CD4-positive, alpha-beta T cell treated with Interleukin-1 beta for 1 hour (primary cell): Measurements from ENCODE around the gene CREBBP.

ENCODE experiments used
- DNase-seq, 2 donors: peaks; one replicate each; pipeline ENCODE4 v3.0.0-alpha.2; 2020 to 2022

The CREBBP gene

GRCh38 chr16:3792472-3793012 lies 88.0 kb downstream of the CREBBP start:
- DNase-seq, result no peak

- no peak for DNase-seq
Observed at GRCh38 chr16:3791701-3792100, 88.8 kb downstream of the CREBBP start.

DNA sequence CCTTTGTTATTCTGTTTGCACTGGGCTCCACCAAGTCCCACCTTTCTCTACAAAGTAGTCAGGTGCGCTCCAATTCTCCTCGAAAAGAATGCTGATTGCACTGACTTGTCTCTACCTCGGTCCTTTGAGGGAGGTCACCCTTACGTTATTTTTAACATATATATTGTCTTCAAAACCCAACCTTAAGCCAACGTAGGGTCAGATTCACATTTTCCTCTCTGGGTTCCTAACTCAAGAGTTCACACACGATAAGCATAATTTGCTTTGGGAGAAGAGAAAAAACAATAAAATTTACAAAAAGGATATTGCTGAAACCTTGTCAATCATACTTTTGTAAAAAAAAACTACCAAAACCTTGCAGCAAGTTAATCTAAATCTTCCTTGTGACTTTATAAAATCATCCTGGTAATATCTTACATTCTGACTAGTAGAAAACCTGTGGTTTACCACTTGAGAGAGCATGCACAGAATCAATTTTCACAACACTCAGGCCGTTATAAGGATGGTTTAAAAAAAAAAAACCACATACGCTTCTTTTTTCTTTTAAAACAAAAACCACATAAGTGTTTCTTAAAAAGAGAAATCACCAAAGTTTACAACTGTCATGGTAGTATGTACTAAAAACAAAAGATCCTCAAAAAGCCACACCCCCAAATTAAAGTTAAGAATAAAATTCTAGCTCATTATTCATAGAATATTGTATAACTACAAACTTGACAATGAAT lies 91.0 kb downstream of the CREBBP start:
- DNase-seq, result peak in 1 of 2 donors; percentile 45

- no peak for DNase-seq
Observed at GRCh38 chr16:3788711-3789374, 91.7 kb downstream of the CREBBP start.

DNA sequence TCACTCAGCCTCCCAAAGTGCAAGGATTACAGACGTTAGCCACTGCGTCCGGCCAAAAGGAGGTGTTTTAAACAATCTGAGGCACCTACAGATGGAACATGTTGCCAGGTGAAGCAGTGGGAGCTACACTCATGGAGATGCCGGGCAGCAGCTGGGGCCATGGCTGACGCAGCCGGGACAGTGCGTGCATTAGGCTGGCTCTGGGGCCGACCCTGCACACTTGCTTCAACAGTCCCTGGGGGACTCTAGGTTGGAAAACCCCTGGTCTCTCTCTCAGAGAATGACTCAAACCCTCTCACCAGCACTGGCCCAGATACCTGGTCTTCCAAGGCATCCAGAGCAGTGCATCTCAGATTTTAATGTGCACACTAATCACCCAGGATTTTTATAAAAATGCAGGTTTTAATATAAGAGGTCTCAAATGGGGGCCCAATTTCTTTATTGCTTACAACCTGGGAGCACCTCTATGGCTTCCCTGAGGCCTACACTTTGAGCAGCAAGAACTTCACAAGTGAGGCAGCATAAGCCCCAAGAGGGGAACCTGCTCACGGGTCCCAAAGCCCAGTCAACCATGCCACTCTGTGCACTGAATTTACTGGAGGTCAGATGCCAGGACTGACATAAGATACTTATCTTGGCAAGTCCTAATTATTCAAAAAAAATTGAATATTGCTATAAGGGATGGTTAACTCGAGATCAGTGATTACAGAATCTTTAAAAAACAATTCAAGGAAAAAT lies 92.4 kb downstream of the CREBBP start:
- DNase-seq, result no peak

GRCh38 chr16:3785413-3785812 lies 95.1 kb downstream of the CREBBP start:
- DNase-seq, result no peak

DNA sequence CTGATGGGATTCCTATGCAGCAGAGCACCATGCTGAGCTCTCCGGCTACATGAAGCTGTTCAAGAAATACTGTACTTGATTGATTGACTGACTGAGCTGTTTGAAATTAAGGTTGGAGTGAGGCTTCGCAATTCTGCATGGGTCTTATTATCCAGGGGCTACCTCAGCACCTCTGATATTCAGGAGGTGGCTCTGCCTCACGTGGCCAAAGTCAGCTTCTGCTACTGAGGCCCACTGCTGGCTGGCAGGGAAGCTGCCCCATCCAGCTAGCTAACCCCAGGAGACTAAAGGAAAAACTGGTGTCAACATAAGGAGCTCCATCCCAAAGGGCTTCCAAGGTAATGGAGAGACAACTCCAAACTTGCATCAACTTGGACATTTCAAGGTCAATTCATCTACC lies 97.0 kb downstream of the CREBBP start:
- no peak for DNase-seq

- no peak for DNase-seq
Observed at GRCh38 chr16:3782566-3782965, 97.9 kb downstream of the CREBBP start.

DNA sequence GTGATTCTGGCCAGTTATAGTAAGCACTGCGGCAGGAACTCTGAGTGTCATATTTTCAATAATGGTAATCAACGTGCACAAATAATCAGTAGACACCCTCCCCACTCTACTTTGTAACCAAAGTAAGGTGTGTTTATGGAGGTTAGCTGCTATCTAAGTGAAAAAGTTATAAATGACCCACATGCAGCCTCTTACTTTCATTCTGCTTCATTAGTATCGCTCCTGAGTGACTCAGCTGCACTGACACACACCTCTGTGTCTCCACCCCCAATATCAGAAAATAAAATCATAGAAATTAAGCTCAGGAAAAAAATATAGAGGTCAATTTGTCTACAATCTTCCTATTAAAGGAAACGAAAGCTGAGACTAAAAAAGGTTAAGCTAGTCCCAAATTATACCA lies 99.1 kb downstream of the CREBBP start:
- DNase-seq, result no peak

DNA sequence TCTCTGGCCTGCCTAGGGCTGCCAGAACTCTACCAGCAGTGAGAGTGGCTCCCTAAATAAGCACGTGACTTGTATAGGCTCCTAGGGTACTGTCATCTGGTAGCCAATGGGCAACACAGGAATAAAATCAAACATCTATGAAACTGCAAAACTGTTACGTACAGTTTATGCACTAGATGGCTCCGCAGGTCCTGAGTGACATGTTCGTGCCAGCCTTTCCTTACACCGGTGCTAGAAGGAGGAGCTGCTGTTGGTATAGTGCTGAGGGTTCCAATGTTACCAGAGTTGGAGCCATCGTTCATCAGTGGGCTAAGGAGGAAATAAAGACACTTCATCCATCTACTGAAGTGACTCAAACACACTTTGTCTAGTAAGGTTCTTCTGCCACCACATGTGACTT lies 99.9 kb downstream of the CREBBP start:
- DNase-seq, result peak; percentile 7 to 20

GRCh38 chr16:3776316-3776715 lies 104.2 kb downstream of the CREBBP start:
- no peak for DNase-seq

DNA sequence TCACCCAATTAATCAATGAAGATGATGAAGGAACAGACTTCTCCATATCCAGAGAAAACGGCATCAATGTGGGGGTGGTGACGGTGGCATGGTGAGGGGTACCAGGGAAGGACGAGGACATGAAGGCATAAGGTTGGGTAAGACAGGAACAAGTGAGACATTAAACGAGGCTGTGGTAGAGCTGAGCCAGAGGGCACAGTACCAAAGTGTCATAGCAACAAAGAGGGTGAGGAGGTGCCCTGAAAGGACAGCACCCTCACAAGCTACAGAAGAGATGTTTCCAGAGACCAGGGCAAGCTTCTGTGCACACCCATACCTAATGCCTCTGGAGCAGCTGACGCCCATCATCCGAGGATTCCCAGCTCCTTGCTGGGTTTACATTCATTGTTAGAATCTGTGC lies 105.7 kb downstream of the CREBBP start:
- no peak for DNase-seq

DNA sequence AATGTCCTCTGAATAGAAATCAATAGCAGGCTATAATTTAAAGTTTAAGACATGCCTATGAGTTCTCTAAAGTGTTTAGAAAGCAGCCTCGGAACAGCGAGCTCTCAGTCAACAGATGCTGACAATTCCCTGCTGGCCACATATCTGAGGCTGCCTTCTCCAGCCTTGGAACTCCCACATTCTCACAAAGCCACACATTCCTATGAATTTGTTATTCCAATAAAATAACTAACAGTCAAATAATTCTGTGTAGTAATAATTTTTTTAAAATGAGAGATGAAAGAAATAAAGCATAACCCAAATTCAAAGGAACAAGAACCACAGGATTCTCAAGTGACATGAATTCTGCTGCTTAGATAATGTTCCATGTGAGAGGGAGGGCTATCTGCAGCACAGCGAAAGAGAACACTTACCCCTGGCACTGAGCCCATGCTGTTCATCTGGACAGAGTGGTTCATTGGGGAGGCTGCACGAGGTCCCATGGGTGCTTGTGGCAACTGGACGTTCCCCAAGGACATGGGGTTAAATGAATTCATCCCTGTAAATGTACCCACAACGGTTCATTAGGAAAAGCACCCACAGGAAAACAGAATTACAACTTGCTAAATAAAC lies 106.3 kb downstream of the CREBBP start:
- DNase-seq, result no peak

GRCh38 chr16:3773663-3774062 lies 106.8 kb downstream of the CREBBP start:
- no peak for DNase-seq

GRCh38 chr16:3771513-3771912 lies 109.0 kb downstream of the CREBBP start:
- no peak for DNase-seq

DNA sequence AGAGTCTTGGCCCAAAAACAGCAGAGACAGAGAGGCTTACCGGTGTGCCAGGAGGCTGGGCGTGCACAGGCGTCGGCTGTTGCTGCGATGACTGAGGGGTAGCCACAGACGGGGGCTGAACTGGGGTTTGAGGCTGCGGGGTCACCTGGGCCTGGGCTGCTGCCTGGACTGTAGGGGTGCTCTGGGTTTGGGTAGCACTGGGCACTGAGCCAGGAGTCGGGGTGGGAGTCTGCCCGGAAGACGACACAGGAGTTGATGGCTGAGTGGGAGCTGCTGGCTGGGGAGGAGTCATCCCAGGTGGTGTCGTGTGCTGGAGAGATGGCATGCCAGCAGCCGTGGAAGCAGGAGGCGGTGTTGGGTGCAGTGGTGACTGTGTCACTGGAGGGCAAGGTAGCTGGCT lies 110.0 kb downstream of the CREBBP start:
- no peak for DNase-seq

DNA sequence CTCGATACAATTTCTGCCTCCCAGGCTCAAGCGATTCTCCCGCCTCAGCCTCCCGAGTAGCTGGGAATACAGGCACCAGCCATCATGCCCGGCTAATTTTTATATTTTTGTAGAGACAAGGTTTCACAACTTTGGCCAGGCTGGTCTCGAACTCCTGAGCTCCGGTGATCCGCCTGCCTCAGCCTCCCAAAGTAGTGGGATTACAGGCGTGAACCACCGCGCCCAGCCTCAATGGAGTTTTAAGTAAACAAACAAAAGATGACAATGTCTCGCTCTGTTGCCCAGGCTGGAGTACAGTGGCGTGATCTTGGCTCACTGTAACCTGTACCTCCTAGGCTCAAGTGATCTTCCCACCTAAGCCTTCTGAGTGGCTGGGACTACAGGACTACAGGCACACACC lies 110.6 kb downstream of the CREBBP start:
- DNase-seq, result no peak

GRCh38 chr16:3769013-3769412 lies 111.5 kb downstream of the CREBBP start:
- no peak for DNase-seq

- DNase-seq, result no peak
Observed at GRCh38 chr16:3767333-3767986, 113.1 kb downstream of the CREBBP start.

DNA sequence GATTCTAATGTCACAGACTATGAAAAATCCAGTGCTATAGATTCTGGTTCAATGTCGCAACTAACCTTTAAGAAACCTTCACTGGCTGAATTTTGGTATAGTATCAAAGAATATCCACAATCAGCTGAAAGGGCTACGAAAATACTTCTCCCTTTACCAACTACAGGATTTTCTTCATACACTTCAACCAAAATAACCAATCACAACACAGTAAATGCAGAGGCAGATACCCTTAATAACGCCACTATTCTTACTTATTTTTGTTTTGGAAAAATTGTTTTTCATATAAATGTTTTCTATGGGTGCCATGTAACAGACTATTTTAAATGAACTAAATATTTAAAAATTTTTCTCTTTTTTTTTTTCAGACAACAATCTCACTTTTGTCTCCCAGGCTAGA lies 114.3 kb downstream of the CREBBP start:
- no peak for DNase-seq

DNA sequence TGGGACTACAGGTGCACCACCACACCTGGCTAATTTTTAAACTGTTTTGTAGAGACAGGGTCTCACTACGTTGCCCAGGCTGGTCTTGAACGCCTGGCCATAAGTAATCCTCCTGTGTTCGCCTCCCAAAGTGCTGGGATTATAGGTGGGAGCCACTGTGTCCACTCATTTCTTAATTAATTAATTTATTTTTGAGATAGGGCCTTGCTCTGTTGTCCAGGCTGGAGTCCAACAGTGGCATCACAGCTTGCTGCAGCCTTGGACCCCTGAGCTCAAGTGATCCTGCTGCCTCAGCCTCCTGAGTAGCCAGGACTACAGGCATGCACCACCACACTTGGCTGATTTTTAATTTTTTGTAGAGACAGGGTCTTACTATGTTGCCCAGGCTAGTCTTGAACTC lies 116.1 kb downstream of the CREBBP start:
- no peak for DNase-seq

DNA sequence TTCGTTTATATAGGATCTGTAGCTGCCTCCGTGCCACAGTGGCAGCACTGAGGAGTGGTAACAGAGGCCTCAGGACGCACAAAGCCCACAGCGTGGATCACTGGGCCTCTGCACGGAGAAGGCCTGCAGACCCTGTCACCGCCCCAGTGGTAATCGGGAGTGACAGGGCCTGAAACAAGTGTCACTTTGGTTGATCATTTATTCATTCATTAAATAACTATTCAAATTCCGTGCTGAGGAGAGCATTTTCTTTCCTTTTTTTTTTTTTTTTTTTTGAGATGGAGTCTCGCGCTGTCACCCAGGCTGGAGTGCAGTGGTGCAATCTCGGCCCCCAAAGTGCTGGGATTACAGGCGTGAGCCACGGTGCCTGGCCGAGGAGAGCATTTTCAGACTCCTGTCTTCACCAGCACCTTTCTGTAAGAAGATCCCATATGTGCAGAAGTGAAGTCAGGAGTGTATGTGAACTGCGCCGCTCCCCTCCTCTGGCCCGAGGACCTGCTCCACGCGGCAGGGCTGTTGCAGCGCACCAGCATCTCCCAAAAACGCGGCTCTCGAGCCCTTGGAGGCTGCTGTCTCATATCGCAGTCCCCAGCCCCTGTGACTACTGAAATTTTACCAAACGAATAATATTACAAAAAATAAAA lies 118.3 kb downstream of the CREBBP start:
- no peak for DNase-seq
